ENCODE data around the gene ABCC10.
A peak's percentile ranks its signal among the peaks of the same experiment; 100 is the strongest.

The ABCC10 gene

GRCh38 chr6:43444582-43444981 lies 17.2 kb downstream of the ABCC10 start:
- H3K36me3 ChIP-seq (ENCODE audit: insufficient read depth, low read length), result no peaks in the 10 kb centered on the region
- no peak overlapping the region for H3K4me3 ChIP-seq (ENCODE audit: low read depth, low read length)
- no peak overlapping the region for H3K27ac ChIP-seq (ENCODE audit: low read depth, low read length)
- H3K4me1 ChIP-seq (ENCODE audit: control insufficient read depth, insufficient read depth, low read length, unreplicated experiment), result no peaks in the 10 kb centered on the region
- no peaks in the 10 kb centered on the region for H3K27me3 ChIP-seq (ENCODE audit: insufficient read depth, low read length)
- no peak overlapping the region for H2AFZ ChIP-seq (ENCODE audit: low read length, unreplicated experiment)
- H3K79me2 ChIP-seq (ENCODE audit: control insufficient read depth, insufficient read depth, low read length, unreplicated experiment), result no peaks in the 10 kb centered on the region

- Histone ChIP-seq H2AFZ (ENCODE audit: low read length, unreplicated experiment) (no peak overlapping the region), H3K4me1 (ENCODE audit: control insufficient read depth, insufficient read depth, low read length, unreplicated experiment) (no peaks in the 10 kb centered on the region), H3K27ac (ENCODE audit: low read depth, low read length) (no peak overlapping the region), H3K79me2 (ENCODE audit: control insufficient read depth, insufficient read depth, low read length, unreplicated experiment) (no peaks in the 10 kb centered on the region), H3K27me3 (ENCODE audit: insufficient read depth, low read length) (no peaks in the 10 kb centered on the region), H3K4me3 (ENCODE audit: low read depth, low read length) (no peak overlapping the region), H3K36me3 (ENCODE audit: insufficient read depth, low read length) (no peaks in the 10 kb centered on the region)
Observed at GRCh38 chr6:43445576-43445975, 18.2 kb downstream of the ABCC10 start.

DNA sequence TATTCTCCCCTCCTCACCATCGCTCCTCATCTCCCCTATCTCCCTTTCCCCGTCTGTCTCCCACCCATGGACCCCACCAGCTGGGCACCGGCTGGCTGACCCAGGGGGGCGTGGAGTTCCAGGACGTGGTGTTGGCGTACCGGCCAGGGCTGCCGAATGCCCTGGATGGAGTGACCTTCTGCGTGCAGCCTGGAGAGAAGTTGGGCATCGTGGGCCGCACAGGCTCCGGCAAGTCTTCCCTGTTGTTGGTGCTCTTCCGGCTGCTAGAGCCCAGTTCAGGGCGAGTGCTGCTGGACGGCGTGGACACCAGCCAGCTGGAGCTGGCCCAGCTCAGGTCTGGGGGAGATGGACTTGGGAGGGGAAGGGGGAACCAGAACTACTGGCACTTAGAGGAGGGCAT lies 20.3 kb downstream of the ABCC10 start:
- H3K4me1 ChIP-seq (ENCODE audit: control insufficient read depth, insufficient read depth, low read length, unreplicated experiment), result no peaks in the 10 kb centered on the region
- no peaks in the 10 kb centered on the region for H3K27me3 ChIP-seq (ENCODE audit: insufficient read depth, low read length)
- H3K27ac ChIP-seq (ENCODE audit: low read depth, low read length), result no peak overlapping the region
- no peak overlapping the region for H3K4me3 ChIP-seq (ENCODE audit: low read depth, low read length)
- H3K36me3 ChIP-seq (ENCODE audit: insufficient read depth, low read length), result no peaks in the 10 kb centered on the region
- no peaks in the 10 kb centered on the region for H3K79me2 ChIP-seq (ENCODE audit: control insufficient read depth, insufficient read depth, low read length, unreplicated experiment)
- no peak overlapping the region for H2AFZ ChIP-seq (ENCODE audit: low read length, unreplicated experiment)

DNA sequence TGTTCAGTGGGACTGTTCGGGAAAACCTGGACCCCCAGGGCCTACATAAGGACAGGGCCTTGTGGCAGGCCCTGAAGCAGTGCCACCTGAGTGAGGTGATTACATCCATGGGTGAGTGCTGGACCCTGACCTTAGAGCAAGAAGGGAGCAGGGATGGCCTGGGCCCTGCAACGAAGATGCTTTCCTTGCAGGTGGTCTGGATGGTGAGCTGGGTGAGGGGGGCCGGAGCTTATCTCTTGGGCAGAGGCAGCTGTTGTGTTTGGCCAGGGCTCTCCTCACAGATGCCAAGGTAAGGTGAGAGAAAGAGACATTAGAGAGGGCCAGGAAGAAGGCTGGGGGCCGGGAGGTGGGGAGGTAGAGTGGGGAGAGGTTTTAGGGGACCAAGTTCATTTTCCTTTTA lies 21.6 kb downstream of the ABCC10 start:
- H3K4me1 ChIP-seq (ENCODE audit: control insufficient read depth, insufficient read depth, low read length, unreplicated experiment), result no peaks in the 10 kb centered on the region
- no peak overlapping the region for H3K27ac ChIP-seq (ENCODE audit: low read depth, low read length)
- no peak overlapping the region for H2AFZ ChIP-seq (ENCODE audit: low read length, unreplicated experiment)
- no peaks in the 10 kb centered on the region for H3K27me3 ChIP-seq (ENCODE audit: insufficient read depth, low read length)
- H3K4me3 ChIP-seq (ENCODE audit: low read depth, low read length), result no peak overlapping the region
- H3K36me3 ChIP-seq (ENCODE audit: insufficient read depth, low read length), result no peaks in the 10 kb centered on the region
- no peaks in the 10 kb centered on the region for H3K79me2 ChIP-seq (ENCODE audit: control insufficient read depth, insufficient read depth, low read length, unreplicated experiment)

DNA sequence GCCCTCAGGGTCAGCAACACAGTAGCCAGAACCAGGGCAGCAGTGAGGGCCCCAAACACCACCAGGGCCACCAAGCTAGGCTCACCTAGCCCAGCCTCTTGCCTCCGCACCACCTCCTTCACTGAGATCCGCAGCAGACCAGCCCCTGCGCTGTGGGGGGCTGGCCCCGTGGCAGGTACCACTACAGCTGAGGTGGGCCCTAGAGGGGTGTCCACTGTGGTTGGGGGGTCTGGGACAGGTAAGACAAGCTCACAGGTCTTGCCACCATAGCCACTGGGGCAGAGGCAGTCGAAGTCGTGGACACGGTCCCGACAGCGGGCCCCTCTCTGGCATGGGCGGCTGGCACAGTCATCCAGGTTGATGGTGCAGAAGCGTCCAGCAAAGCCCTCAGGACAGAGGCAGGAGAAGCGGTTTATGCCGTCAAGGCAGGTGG lies 23.4 kb downstream of the ABCC10 start:
- no peaks in the 10 kb centered on the region for H3K36me3 ChIP-seq (ENCODE audit: insufficient read depth, low read length)

GRCh38 chr6:43451348-43451747 lies 24.0 kb downstream of the ABCC10 start:
- Histone ChIP-seq H3K4me1 (ENCODE audit: control insufficient read depth, insufficient read depth, low read length, unreplicated experiment) (no peaks in the 10 kb centered on the region), H2AFZ (ENCODE audit: low read length, unreplicated experiment) (no peak overlapping the region), H3K27me3 (ENCODE audit: insufficient read depth, low read length) (peaks cover 5% of the 10 kb centered on the region; the same call in 1 of the 2 replicates), H3K79me2 (ENCODE audit: control insufficient read depth, insufficient read depth, low read length, unreplicated experiment) (no peaks in the 10 kb centered on the region), H3K36me3 (ENCODE audit: insufficient read depth, low read length) (no peaks in the 10 kb centered on the region), H3K27ac (ENCODE audit: low read depth, low read length) (no peak overlapping the region), H3K4me3 (ENCODE audit: low read depth, low read length) (no peak overlapping the region)

More for the DNA sequence above, 23.4 kb downstream of the ABCC10 start:
- no peaks in the 10 kb centered on the region for H3K27me3 ChIP-seq (ENCODE audit: insufficient read depth, low read length)
- no peak overlapping the region for H2AFZ ChIP-seq (ENCODE audit: low read length, unreplicated experiment)
- H3K4me3 ChIP-seq (ENCODE audit: low read depth, low read length), result no peak overlapping the region
- no peaks in the 10 kb centered on the region for H3K79me2 ChIP-seq (ENCODE audit: control insufficient read depth, insufficient read depth, low read length, unreplicated experiment)
- H3K4me1 ChIP-seq (ENCODE audit: control insufficient read depth, insufficient read depth, low read length, unreplicated experiment), result no peaks in the 10 kb centered on the region
- H3K27ac ChIP-seq (ENCODE audit: low read depth, low read length), result no peak overlapping the region

DNA sequence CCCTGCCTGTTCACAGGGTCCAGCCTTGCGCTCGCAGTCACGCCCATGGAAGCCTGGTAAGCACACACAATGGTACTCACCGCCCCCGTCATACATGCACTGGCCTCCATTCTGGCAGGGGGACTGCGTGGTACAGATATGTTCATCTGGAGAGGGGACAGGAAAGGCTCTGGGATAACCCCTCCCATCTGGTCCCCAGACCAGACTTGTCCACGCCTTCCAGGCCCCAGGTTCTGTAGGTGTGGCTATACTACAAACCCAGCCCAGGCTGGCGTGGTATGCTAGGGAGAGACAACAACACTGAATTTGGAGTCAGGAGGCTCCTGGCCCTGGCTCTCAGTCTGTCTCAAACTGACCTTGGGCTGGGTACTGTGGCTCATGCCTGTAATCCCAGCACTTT lies 24.6 kb downstream of the ABCC10 start:
- Histone ChIP-seq H3K4me3 (ENCODE audit: low read depth, low read length) (no peak overlapping the region), H2AFZ (ENCODE audit: low read length, unreplicated experiment) (no peak overlapping the region), H3K79me2 (ENCODE audit: control insufficient read depth, insufficient read depth, low read length, unreplicated experiment) (no peaks in the 10 kb centered on the region), H3K4me1 (ENCODE audit: control insufficient read depth, insufficient read depth, low read length, unreplicated experiment) (no peaks in the 10 kb centered on the region), H3K27me3 (ENCODE audit: insufficient read depth, low read length) (peaks cover 10% of the 10 kb centered on the region; the same call in 1 of the 2 replicates), H3K36me3 (ENCODE audit: insufficient read depth, low read length) (no peaks in the 10 kb centered on the region), H3K27ac (ENCODE audit: low read depth, low read length) (no peak overlapping the region)

DNA sequence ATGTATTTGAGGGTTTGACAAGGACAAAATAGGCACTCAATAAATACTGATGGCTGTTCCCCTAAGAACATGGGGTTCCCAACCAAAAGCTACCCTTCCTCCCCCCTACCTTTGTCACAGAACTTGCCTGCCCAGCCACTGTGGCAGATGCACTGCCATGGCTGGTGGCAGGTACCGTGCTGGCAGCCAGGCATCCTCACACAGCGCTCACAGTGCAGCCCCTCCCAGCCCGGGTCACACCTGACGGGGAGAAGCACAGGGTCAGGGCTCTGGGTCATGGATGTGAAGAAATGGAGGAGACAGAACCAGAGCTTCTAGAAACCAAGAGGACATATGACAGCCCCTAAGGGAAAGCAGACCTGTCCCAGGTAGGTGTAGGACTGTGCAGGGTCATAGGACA lies 25.6 kb downstream of the ABCC10 start:
- Histone ChIP-seq H3K27me3 (ENCODE audit: insufficient read depth, low read length) (peaks cover 10% of the 10 kb centered on the region; the same call in 1 of the 2 replicates), H3K27ac (ENCODE audit: low read depth, low read length) (no peak overlapping the region), H3K79me2 (ENCODE audit: control insufficient read depth, insufficient read depth, low read length, unreplicated experiment) (no peaks in the 10 kb centered on the region), H3K36me3 (ENCODE audit: insufficient read depth, low read length) (no peaks in the 10 kb centered on the region), H3K4me1 (ENCODE audit: control insufficient read depth, insufficient read depth, low read length, unreplicated experiment) (no peaks in the 10 kb centered on the region), H3K4me3 (ENCODE audit: low read depth, low read length) (no peak overlapping the region), H2AFZ (ENCODE audit: low read length, unreplicated experiment) (no peak overlapping the region)

DNA sequence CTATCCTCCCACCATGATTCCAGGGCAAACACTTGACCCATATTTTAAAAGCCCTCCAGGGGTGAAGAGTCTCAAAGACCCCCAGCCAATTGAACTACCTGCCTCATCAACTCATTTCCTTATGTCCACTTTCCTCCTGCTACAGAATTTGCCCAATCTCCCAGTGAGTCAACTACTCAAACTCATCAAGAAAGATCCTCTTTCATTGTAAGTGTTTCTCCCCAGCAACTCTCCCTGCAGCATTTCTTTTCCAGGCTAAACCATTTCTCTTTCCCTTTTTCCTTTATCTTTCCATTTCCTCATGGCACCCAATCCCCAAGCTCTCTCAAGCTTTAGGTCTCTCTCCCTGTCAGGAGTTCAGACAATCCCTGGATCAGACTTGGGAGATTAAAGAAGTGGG lies 26.5 kb downstream of the ABCC10 start:
- no peak overlapping the region for H2AFZ ChIP-seq (ENCODE audit: low read length, unreplicated experiment)
- no peak overlapping the region for H3K4me3 ChIP-seq (ENCODE audit: low read depth, low read length)
- H3K27ac ChIP-seq (ENCODE audit: low read depth, low read length), result no peak overlapping the region
- H3K27me3 ChIP-seq (ENCODE audit: insufficient read depth, low read length), result peaks cover 10% of the 10 kb centered on the region; the same call in 1 of the 2 replicates
- no peaks in the 10 kb centered on the region for H3K4me1 ChIP-seq (ENCODE audit: control insufficient read depth, insufficient read depth, low read length, unreplicated experiment)
- no peaks in the 10 kb centered on the region for H3K79me2 ChIP-seq (ENCODE audit: control insufficient read depth, insufficient read depth, low read length, unreplicated experiment)
- H3K36me3 ChIP-seq (ENCODE audit: insufficient read depth, low read length), result no peaks in the 10 kb centered on the region

DNA sequence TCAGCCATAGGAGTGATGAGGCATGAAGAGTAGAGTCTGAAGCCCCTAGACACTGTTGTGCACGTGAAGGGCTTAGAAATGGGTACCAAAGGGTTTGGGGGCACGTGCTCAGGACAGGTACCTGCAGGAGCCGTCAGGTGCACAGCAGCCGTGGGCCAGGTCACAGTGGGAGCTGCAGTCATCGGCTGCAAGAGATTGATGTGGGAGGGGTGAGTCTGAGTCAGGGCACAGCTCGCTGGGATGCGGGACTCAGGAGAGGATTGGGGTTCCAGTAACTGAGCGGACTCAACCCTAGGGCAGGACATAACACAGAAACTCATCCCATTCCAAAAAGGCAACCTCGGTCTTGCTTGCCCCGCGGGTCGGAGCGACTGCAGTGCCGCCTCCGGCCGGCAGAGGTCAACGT lies 27.0 kb downstream of the ABCC10 start:
- H3K4me3 ChIP-seq (ENCODE audit: low read depth, low read length), result peak overlapping the region; percentile 76; the same call in 1 of the 2 replicates
- no peaks in the 10 kb centered on the region for H3K79me2 ChIP-seq (ENCODE audit: control insufficient read depth, insufficient read depth, low read length, unreplicated experiment)
- no peak overlapping the region for H2AFZ ChIP-seq (ENCODE audit: low read length, unreplicated experiment)
- H3K27me3 ChIP-seq (ENCODE audit: insufficient read depth, low read length), result peaks cover 10% of the 10 kb centered on the region; the same call in 1 of the 2 replicates
- H3K4me1 ChIP-seq (ENCODE audit: control insufficient read depth, insufficient read depth, low read length, unreplicated experiment), result no peaks in the 10 kb centered on the region
- no peaks in the 10 kb centered on the region for H3K36me3 ChIP-seq (ENCODE audit: insufficient read depth, low read length)
- H3K27ac ChIP-seq (ENCODE audit: low read depth, low read length), result no peak overlapping the region

DNA sequence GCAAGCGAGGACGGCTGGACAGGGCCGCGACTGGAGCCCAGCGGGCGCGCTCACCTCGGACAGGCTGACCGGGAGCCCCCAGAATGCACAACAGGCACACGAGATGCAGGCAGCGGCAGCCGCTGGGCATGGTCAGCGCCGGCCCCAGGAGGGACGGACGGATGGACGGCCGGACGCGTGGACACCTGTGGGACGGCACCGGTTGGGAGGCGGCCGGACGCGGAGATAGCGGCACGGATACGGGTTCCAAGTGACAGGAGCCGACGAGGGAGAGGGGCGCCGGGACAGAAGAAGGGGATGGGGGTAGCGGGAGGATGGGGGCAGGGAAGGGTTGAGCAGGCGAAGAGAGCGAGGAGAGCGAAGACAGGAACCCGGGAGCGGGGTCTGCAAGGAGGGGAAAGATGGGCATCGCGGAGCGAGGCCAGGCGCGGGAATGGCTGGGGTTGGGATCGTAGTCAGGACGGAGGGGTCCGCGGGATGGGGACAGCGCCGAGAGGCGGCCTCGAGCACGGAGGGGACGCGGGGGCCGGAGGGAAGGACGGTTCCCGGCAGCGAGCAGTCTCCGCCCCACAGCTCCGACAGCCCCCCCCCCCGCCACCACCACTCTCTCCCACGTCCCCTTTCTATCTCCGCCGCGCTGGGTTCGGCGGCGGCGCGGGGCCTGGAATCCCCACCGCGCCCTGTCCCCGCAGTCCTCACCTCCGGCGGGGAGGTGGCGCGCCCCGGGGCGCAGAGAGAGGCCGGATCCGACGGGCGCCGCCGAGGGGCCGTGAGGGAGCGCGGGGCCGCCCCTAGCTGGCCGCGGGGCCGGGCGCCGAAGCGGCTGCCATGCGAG lies 27.6 kb downstream of the ABCC10 start:
- Histone ChIP-seq H2AFZ (ENCODE audit: low read length, unreplicated experiment) (peak overlapping the region; percentile 51), H3K27ac (ENCODE audit: low read depth, low read length) (no peak overlapping the region), H3K4me1 (ENCODE audit: control insufficient read depth, insufficient read depth, low read length, unreplicated experiment) (no peaks in the 10 kb centered on the region), H3K79me2 (ENCODE audit: control insufficient read depth, insufficient read depth, low read length, unreplicated experiment) (no peaks in the 10 kb centered on the region), H3K4me3 (ENCODE audit: low read depth, low read length) (peak overlapping the region; percentile 76), H3K27me3 (ENCODE audit: insufficient read depth, low read length) (peaks cover 10% of the 10 kb centered on the region; the same call in 1 of the 2 replicates), H3K36me3 (ENCODE audit: insufficient read depth, low read length) (no peaks in the 10 kb centered on the region)

Measured in ACC112 (cell line).